Daoy (cell line): ENCODE data around the gene PTPN4. TPM values are rescaled to one million over a fixed set of nuclear protein-coding genes. Genes with fewer than 3 reads are reported as not detected.
"Not testable (repeated sequence)": the region's sequence is repeated elsewhere in the genome, so short reads cannot be mapped to it uniquely, and the experiment has no call there.

Source experiments
- DNase-seq: peaks from one replicate; pipeline ENCODE4 v3.0.0-alpha.2; 2015; ENCODE audit warnings: low read depth
- total RNA-seq: library from RNA; depleted of rRNA; stranded (reverse); fragments of >200 nt; shearing (Covaris generic); gene quantifications from 2 replicates; pipeline ENCODE4 v1.2.3, GENCODE V29; 2014

The PTPN4 gene
- total RNA-seq, 1 experiment from 2014 or later: 5.6 TPM

DNA sequence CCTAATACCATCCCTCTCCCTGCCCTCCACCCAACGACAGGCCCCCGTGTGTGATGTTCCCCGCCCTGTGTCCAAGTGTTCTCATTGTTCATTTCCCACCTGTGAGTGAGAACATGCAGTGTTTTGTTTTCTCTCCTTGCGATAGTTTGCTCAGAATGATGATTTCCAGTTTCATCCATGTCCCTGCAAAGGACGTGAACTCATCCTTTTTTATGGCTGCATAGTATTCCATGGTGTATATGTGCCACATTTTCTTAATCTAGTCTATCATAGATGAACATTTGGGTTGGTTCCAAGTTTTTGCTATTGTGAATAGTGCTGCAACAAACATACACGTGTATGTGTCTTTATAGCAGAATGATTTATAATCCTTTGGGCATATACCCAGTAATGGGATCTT, 44.7 kb downstream of the PTPN4 start:
- DNase-seq: not testable (repeated sequence)

DNA sequence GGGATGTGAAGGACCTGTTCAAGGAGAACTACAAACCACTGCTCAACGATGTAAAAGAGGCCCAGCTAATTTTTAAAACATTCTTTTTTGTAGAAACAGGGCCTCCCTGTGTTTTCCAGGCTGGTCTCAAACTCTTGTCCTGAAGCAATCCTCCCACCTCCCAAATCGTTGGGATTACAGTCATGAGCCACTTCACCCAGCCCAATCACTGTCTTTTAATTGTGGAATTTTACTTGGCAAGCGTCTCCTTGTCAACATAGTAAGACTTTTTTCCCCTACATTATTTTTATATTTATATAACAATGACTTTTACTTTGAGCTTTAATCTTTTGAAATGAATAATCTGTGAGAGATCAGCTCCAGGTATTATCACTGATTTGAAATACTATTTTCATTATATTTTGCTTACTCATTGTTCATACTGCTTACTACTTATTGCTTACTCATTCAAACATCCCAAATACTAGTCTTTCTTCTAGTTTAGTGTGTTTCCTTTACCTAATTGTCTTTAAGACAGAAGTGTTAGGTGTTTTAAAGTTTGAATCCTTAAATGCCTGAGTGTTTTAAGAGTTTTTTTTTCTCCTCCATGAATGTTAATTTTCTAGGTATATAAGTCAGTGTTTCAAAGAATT, 48.9 kb downstream of the PTPN4 start:
- DNase-seq: peak; percentile 12

DNA sequence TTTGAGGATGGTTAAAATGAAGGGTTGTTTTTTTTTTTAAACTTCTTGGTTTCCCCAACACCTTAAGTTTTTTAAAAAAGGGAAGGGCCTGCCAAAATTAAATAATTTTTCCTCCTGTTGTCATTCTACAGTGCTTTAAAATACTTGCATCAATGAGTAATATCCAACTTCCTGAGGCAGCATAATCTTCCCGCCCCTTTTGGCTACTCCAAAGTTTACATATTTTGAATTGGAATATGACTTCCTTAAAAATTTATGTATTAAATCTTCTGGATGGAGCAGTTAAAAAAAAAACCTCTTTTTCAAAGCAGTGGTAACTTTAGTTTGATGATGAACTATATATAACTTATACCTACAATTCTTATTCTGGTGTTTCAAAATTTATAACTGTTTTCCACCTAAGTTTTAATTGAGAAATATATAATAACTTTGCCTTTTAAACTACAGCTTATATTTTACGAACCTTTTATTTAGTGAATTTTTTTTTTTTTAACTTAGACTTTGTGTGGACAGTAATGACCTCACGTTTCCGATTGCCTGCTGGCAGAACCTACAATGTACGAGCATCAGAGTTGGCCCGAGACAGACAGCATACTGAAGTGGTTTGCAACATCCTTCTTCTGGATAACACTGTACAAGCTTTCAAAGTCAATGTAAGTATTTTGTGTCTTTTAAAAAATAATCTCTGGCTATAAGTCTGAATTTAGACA, 49.8 kb downstream of the PTPN4 start:
- peak; percentile 37 for DNase-seq

DNA sequence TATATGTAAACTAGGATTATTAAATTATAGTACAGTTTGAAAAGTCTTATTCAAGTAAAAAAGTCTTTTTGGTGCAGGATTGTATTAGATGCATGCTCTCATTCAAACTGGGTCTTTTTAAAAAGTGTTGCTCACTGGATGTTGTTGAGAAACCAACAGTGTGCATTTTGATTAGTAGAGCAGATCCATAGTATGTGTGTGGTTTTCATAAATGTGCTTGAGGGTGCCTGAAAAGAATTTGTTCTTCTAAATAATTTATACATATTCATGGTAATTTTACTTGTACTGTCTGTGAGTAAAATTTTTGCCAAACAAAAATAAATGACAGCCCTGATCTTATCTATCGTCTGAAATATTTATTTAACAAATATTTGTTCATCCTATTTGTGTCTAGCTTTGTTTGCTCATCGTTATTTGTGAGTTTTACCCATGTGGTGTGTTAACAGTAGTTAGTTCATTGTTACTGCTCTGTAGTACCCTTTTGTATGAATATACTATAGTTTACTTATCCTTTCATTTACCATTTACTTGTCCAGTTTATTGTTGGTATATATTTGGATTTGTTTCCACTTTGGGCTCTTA, 50.4 kb downstream of the PTPN4 start:
- DNase-seq: no peak

DNA sequence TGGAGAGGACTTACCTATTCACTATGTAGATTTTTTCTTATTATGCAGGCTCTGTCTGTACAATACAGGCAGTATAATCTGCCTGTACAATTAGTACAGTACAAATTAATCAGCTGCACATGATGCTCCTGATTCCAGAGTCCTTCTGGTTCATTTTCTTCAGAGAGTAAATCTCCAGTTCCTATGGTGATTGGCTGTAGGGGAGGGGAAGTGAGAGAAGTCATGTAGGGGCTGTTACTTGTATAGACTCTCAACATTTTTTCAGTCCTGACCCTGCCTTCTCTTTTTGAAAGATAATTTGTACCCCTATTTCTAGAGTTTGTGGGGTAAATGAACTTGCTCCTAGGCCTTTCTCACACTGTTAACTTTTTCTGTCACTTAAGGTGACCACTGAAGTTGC, 54.5 kb downstream of the PTPN4 start:
- no peak for DNase-seq

DNA sequence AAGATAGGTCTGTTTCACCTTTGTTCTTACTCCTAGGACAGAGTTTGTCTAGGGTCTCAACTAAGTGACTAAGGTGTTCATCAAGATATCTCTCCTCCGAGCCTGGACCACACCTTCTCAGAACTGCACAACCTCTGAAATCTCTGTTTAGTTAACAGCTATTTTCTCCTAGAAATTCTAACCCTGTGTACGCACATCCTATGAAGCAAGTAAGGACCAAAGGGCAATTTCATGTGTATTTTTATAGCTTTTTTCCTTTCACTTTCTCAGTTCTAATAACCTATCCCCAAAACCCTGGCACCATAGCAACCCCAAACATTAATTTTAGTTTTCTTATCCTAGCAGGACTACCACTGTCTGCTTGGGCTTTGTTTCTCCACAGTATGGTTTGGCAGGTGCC, 59.1 kb downstream of the PTPN4 start:
- DNase-seq: no peak

DNA sequence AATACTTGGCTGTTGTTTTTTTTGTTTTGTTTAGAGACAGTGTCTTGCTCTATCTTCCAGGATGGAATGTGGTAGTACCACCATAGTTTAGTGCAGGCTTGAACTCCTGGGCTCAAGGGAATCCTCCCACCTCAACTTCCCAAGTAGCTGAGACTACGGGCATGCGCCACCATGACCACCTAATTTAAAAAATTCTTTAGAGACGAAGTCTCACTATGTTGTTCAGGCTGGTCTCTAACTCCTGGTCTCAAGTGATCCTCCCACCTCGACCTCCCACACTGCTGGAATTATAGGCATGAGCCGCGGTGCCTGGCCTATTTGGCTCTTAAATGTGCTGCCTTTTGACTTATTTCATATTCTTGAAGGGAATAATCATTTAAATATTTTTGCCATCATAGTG, 60.1 kb downstream of the PTPN4 start:
- DNase-seq: peak; percentile 15

DNA sequence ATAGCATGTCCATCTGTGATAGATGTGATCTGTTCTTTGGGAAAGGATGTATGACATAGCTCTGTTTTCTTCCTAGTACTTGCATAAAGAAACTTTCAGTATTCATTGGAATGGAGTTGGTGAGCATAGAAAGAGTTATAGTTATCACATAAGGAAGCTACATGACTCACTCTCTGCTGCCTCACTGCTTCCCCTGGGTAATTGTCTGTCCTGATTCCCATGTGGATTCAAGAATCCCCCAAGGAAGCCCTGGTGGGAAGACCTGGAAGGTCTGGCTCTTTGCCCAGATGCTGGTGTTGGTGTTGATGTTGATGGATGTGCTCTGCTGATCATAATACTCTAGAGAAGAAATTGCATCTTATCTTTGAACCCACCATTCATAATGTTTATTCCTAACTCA, 60.6 kb downstream of the PTPN4 start:
- DNase-seq: peak; percentile 91

DNA sequence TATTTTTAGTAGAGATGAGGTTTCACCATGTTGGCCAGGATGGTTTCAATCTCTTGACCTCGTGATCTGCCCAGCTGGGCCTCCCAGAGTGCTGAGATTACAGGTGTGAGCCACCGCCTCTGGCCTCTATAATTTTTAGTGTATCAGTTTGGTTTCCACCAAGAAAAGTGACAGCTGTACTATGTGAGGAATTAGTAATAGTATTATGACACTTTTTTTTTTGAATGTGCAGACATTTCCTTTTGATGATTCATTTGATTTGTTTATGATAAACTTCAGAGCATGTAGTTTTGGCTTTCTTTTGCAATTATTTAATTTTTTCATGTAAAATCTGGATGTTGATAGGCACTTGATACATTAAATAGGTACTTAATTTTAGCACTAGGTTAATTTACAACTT, 61.5 kb downstream of the PTPN4 start:
- no peak for DNase-seq

DNA sequence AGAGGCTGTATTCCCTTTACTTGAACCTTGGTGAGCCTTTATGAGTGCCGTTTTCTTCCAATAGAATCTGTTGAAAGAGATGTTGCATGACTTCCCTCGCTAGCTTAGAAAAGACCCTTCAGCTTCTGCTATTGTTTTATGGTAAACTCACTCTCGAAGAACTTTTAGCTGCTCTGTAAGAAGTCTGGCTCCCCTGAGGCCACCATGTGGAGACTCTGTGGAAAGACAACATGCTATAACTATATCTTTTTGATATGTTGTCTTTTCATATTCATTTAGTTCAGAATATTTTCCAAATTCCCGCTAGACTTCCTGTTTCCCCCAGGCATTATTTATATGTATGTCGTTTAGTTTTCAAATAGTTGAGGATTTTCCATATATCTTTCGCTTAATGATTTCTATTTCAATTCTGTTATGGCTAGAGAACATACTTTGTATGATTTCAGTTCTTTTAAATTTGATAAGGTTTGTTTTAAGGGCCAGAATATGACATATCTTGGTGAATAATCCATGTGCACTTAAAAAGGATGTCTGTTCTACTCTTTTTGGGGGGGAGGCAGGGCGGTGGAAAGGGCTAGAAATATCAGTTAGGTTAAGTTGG, 64.1 kb downstream of the PTPN4 start:
- peak; percentile 38 for DNase-seq

DNA sequence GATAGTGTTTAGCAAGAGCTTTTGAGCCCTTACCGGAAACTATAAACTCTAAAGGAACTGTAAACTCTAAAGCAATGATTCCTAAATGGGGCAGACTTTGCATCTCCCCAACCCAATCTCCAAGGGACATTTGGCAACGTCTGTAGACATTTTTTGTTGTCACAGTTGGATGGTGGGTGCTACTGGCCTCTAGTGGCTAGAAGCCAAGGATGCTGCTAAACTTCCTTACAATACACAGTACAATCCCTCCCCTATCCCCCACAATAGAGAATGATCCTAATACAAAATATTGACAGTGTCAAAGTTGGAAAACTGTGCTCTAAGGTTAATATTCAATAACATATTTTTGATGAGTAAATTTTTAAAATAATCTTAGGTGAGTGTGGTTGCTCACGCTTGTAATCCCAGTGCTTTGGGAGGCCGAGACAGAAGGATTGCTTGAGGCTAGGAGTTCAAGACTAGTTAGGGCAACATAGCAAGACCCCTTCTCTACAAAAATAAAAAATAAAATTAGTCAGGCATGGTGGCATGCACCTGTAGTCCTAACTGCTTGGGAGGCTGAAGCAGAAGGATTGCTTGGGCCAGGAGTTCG, 66.7 kb downstream of the PTPN4 start:
- peak; percentile 16 for DNase-seq

DNA sequence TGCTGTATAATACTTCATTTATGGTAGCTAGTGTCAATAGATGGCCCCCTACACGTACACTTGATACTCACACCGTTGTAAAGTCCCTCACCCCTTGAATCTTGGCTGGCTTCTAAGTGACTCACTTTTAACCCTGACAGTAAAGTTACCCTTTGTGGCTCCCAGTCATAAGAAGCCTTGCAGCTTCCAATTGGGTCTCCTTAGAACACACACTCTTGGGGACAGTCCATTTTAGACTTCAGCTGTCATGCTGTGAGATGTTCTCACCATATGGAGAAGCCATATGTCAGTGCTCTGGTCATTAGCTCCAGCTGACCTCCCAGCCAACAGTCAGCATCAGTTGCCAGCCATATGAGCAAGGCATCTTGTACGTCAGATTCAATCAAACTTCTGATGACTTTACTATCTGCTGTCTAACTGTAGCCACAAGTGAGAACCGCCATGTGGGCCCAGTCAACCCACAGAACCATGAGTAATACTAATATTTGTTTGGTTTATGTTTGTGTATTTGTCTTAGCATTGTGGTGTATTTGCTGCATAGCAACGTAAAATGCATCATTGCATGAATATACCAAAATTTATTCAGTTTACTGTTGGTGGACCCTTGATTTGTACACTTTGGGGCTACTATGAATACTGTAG, 68.3 kb downstream of the PTPN4 start:
- peak; percentile 30 for DNase-seq

DNA sequence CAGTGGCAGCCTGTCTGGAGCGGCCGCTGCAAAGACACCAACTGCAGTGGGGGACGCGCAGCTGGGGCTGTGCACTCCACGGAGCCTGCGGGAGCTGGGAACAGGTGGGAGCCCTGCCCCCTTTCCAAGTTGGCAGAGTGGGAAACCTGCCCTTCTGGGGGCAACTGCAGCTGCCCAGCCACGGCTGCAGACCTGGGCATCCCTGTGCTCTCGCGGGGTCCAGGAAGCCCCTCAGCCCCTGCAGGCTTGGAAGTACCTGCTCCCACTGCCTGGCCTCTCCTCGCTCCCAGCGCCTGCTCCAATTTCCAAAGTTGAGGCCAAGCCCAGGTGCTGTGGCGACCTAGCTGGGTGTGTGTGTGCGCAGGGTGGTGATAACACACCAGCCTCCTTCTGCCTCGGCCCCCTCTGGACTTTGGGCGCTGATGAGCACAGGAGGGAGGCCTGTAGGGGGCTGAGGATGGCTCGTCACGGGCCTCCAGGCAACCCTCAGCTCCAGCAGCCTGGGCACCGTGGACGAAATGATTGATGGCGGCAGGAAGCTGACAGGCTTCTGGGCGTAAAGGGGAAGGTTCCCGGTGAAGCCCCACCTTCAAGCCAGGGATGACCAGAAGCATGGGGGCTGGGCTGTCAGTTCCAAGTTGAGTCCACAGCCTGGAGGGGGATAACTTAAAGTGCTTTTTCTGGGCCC, 76.9 kb downstream of the PTPN4 start:
- no peak for DNase-seq

DNA sequence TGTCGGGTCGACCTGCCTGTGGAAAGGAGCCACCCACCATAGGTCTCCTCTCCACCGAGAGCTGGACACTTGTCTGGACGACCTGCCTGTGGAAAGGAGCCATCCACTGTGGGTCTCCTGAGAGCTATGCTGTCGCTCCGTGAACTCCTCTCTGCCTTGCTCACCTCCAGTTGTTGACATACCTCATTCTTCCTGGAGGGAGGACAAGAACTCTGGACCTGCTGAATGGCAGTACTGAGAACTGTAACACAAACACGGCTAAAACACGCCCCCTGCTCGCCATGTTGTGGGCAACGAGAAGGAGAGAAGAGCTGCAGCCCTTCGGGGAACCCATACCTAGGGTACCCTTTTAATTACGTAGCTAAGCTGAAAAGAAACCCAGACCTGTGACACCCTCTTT, 77.6 kb downstream of the PTPN4 start:
- no peak for DNase-seq

DNA sequence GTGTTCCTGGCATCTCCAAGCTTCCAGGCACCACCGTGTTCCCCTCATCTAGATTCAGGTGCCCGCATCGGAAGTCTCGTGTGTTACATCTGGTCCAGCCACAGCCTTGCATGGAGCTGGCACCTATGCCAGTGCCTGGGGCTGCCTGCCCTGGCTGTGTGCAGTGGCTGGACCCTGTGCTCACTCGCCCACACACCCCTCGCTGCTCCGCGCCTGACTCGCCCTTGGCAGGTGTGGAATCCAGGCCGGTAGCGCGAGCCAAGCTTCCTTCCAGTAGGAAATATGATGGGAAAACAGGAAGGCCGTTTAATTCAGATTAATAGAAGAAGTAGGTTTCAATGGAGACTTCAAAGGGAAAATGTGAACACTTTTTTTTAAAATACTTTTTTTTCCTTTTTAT, 78.0 kb downstream of the PTPN4 start:
- DNase-seq: no peak

DNA sequence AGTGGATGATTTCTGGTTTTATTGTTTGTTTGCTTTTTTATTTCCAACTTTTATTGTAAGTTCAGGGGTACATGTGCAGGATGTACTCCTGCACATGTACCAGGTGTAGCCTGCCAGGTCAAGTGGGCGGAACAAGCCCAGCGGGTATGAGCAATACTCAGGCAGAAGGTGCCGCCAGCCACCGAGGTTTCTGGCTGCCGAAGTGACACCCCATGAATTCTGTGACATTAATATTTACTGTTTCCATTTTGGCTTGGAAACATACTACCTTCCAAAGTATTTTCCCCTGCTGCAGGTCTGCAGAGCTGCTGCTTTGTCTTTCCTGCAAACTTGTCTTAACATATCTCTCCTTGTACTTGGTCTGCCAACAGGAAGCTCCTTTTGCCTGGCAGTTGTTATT, 78.5 kb downstream of the PTPN4 start:
- DNase-seq: no peak

DNA sequence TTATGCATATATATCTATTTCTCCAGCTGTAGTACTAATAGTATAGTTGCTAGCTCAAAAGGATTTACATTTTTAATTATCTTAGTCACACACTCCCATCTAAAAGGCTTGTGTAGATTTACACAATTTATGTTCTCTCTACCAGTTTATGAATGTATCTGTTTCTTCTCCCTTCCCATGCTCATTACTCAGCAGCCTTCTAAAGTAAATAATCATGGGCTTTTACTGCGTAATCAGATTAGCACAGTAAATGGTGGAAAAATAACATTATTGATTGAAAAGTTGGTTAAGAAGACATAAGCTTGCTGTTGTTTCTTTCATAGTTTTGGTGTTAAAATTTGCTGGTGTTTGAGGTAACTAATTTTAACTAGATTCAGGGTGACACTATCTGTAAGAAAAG, 81.8 kb downstream of the PTPN4 start:
- DNase-seq: no peak

DNA sequence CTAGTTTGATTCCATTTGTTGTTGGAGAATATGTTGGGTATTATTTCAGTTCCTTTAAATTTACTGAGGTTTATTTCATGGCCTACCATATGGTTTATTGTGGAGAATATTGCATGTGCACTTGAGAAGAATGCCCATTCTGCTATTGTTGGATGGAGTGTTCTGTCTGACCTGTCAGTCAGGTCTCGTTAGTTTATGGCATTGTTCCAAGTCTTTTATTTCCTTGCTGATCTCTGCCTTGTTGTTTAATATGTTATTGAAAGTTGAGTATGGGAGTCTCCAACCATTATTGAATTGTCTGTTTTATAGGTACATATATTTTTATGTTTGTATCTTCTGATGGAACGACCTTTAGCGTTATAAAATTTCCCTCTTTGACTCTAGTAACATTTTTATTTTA, 86.3 kb downstream of the PTPN4 start:
- no peak for DNase-seq

DNA sequence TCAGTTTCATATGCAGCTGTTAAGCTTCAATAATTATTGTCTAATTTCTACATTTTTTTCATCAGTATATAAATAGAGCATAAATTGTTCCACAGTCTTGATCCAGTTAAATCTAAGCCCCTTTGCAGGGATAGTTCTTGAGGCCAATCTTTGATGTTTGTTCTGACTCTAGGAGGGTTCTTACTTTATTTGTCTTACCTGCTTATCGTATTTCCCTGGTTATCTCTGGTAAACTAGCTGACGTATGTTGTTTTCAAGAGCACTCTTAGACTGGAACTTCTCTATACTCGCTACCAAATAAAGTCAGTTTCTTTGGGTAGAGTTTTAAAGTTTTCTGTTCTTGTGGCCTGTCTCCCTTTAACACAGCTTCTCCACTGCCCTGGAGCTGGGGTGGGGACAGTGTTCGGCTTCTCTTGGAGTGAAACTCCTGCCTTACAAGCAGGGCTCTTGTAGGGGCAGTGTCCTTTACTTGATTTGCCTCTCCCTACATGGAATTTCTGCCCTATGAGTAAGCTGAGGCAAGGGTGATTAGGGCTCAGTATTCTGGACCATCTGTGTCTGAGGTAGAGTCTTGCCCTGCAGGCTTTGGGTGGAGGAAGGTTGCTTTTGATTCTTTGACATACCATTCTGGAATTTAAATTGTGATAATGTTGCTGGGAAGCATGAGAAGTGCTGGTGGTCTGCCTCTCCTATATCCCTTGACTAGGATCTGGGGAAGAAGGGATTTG, 90.3 kb downstream of the PTPN4 start:
- no peak for DNase-seq

DNA sequence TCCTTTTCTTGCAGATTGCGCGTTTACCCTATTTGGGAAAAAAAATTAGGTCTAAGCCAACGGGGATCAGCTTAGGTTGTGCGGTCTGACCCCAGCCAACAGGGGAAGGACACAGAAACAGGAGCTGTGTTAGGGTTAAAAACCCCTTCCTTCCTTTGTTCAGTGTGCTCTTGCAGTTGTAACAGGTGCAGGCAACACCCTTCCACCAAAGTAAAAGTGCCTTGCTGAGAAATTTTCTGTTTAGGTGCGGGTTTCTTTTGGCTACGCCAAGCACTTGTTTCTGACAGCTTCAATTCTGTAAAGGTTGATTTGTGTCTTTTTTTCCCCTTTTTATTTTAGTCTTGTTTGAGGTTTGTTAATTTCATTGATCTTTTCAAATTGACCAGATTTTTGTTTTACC, 92.5 kb downstream of the PTPN4 start:
- no peak for DNase-seq
